Naive thymus-derived CD4-positive, alpha-beta T cell (primary cell): ENCODE data around the gene CSHL1. TPM values are rescaled to one million over a fixed set of nuclear protein-coding genes. Genes with fewer than 3 reads are reported as not detected.

ENCODE experiments used
- ATAC-seq: fragments of 150-1000 bp; cut with Tn5 transposase; 2 replicates; pipeline ENCODE4 v1.10.0; 2021; ENCODE audit warnings: mild to moderate bottlenecking, moderate library complexity
- CTCF ChIA-PET: fragments of 350-600 bp; sonication (Branson Sonifier 250); formaldehyde crosslinking; loops from one replicate; lab custom pipeline; 2021; ENCODE audit warnings: antibody characterized with exemption; lab: Charles Lee
- POLR2A ChIA-PET: fragments of 350-600 bp; sonication (Branson Sonifier 250); formaldehyde crosslinking; loops from one replicate; lab custom pipeline; 2021; ENCODE audit warnings: antibody characterized with exemption, inconsistent platforms; lab: Charles Lee
- DNase-seq, 9 donors: peaks; one replicate each; pipeline versions ENCODE4 v3.0.0 to v3.0.0-alpha.2; 2020 to 2022; ENCODE audit warnings: mixed read lengths in 1 of 9
- H3K27ac ChIP-seq: one replicate; pipeline ENCODE4 v1.7.0; 2013; ENCODE audit warnings: mild to moderate bottlenecking, low read depth, low read length, moderate library complexity
- H3K27me3 ChIP-seq, 2 donors: one replicate each; pipeline ENCODE4 v1.7.0; 2013; ENCODE audit warnings: low read length in 2 of 2, mild to moderate bottlenecking in 2 of 2, moderate library complexity in 2 of 2; ENCODE audit not compliant: control insufficient read depth in 2 of 2, insufficient read depth in 2 of 2
- H3K36me3 ChIP-seq, 3 experiments: 1 replicate in 2 of 3; 2 replicates in 1 of 3; pipeline ENCODE4 v1.7.0; 2013; ENCODE audit warnings: low read length in 3 of 3, mild to moderate bottlenecking in 3 of 3, moderate library complexity in 1 of 3; ENCODE audit not compliant: insufficient read depth in 3 of 3, control insufficient read depth in 2 of 3
- H3K4me1 ChIP-seq, 2 donors: one replicate each; pipeline ENCODE4 v1.7.0; 2013; ENCODE audit warnings: low read length in 2 of 2, mild to moderate bottlenecking in 2 of 2, moderate library complexity in 1 of 2; ENCODE audit not compliant: control insufficient read depth in 2 of 2, insufficient read depth in 2 of 2
- H3K4me3 ChIP-seq: 2 replicates; pipeline ENCODE4 v1.7.0; 2013; ENCODE audit warnings: mild to moderate bottlenecking, low read length
- H3K9me3 ChIP-seq, 3 experiments: 1 replicate in 2 of 3; 2 replicates in 1 of 3; pipeline ENCODE4 v1.7.0; 2013; ENCODE audit warnings: low read length in 3 of 3; ENCODE audit not compliant: control insufficient read depth in 2 of 3
- H3K27ac Mint-ChIP-seq, 9 donors: one replicate each; pipeline ENCODE4 v1.8.0; 2020 to 2022; ENCODE audit warnings: mixed read lengths in 9 of 9, mild to moderate bottlenecking in 8 of 9, moderate library complexity in 5 of 9, inconsistent platforms in 2 of 9
- H3K27me3 Mint-ChIP-seq, 5 donors: one replicate each; pipeline ENCODE4 v1.8.0; 2021 to 2022; ENCODE audit warnings: mixed read lengths in 5 of 5, mild to moderate bottlenecking in 1 of 5
- H3K36me3 Mint-ChIP-seq, 5 donors: one replicate each; pipeline ENCODE4 v1.8.0; 2020 to 2022; ENCODE audit warnings: mixed read lengths in 5 of 5, mild to moderate bottlenecking in 3 of 5, inconsistent platforms in 1 of 5
- H3K4me1 Mint-ChIP-seq, 7 donors: one replicate each; pipeline ENCODE4 v1.8.0; 2020 to 2022; ENCODE audit warnings: mixed read lengths in 7 of 7, mild to moderate bottlenecking in 3 of 7, inconsistent platforms in 1 of 7
- H3K4me3 Mint-ChIP-seq, 10 donors: one replicate each; pipeline ENCODE4 v1.8.0; 2020 to 2022; ENCODE audit warnings: mild to moderate bottlenecking in 10 of 10, mixed read lengths in 10 of 10, moderate library complexity in 6 of 10, inconsistent platforms in 2 of 10
- H3K9me3 Mint-ChIP-seq, 11 donors: one replicate each; pipeline ENCODE4 v1.8.0; 2020 to 2022; ENCODE audit warnings: mixed read lengths in 11 of 11, mild to moderate bottlenecking in 4 of 11, inconsistent platforms in 1 of 11, moderate library complexity in 1 of 11
- intact Hi-C, 2 donors: fragments of 100-400 bp; cut with micrococcal nuclease; formaldehyde crosslinking; loops; one replicate each; pipeline ENCODE4 v1.15.1; 2023
- polyA plus RNA-seq, 2 donors: library from polyadenylated mRNA; unstranded; fragments of 300-500 nt; fragmentation: Illumina TruSeq; gene quantifications; one replicate each; pipeline ENCODE4 v1.2.3, GENCODE V29; 2021
- total RNA-seq, 6 experiments: library from RNA in 5 of 6; stranded (reverse) in 5 of 6; gene quantifications; 1 replicate in 5 of 6; 2 replicates in 1 of 6; pipeline ENCODE4 v1.2.3 and lab custom pipeline; 2021 to 2026

The CSHL1 gene
- total RNA-seq (not detected), polyA plus RNA-seq (not detected), total RNA-seq (lab: John Stamatoyannopoulos, UW) (not detected)

DNA sequence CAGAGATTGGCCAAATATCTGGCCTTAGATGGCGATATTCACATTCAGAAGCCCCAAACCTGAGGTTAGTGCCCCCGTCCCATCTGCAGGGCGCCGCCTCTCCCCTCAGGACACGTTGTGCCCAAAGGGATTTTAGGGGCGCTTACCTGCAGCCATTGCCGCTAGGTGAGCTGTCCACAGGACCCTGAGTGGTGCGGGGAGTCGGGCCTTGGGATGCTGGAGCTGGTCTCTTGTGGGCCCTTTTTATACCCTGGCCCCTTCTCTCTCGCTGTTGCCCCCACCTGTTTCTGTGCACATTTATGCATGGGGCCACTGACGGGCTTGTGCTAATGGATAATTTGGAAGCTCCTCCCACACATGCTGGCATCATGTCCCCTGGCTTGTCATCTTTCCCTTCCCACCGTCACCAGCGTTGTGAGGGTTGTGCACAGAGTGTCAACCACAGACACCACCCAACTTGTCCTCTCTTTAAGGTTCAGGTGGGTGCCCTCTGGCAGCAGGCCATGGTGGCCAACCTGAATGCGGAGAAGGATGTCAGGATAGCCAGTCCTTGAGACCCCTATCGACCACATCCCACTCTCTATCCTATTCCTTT, at the start of gene CSHL1:
TSS of gene CSHL1 (minus strand) at position 218 of the 595 bp plus-strand sequence. CDS start at position 156, 62 bp downstream.
- Mint-ChIP-seq H3K27me3 (peaks cover 0 to 30% (median 0%) of the 10 kb centered on the region in 5 donors), H3K9me3 (no peaks in the 10 kb centered on the region), H3K4me3 (peak within 1 kb of the TSS in 1 of 10 donors; percentile 25), H3K36me3 (no peaks in the 10 kb centered on the region), H3K27ac (peak within 1 kb of the TSS in 1 of 9 donors; percentile 38), H3K4me1 (peaks cover 0 to 10% (median 0%) of the 10 kb centered on the region in 7 donors)
- Histone ChIP-seq H3K27me3 (no peaks in the 10 kb centered on the region), H3K4me3 (no peak within 1 kb of the TSS), H3K27ac (no peak within 1 kb of the TSS), H3K9me3 (no peaks in the 10 kb centered on the region), H3K4me1 (no peaks in the 10 kb centered on the region), H3K36me3 (no peaks in the 10 kb centered on the region)
- intact Hi-C loops = loop anchor here (1.0 to 5.0 kb wide), 7 partner anchors 36 to 372 kb away; no protein-coding TSS in a partner anchor
- ChIA-PET POLR2A (interaction anchor here (0.7 to 1.4 kb wide), 3 partner anchors 8 to 109 kb away, joined by 3 to 5 read pairs (median 3); partner anchors contain the start of gene ICAM2), CTCF (interaction anchor here (0.6 to 3.4 kb wide), 19 partner anchors 8 to 359 kb away, joined by 3 to 22 read pairs (median 4); partner anchors contain the start of genes CD79B and ICAM2)
- ATAC-seq (no peak), DNase-seq (no peak)

DNA sequence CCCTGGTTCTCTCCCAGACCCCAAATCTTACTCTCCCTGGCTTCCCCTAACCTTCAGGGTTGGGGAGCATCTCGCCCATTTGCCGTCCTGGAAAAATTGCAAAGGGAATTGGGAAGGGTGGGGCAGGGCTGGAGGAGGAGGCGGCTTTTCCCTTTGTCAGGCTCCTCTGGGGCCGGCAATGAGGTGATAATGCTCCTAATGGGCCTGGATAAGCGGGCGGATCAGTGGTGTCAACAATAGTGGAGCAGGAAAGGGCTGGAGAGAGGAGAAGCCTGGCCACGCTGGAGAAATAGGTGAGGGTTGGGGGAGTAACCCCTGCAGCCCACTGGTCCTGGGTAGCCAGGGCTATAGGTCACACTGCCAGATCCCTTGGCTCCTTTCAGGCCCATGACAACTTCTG, 49.4 kb upstream of the CSHL1 start:
- Histone ChIP-seq H3K4me3 (no peak overlapping the region), H3K9me3 (no peaks in the 10 kb centered on the region), H3K36me3 (no peaks in the 10 kb centered on the region), H3K27ac (no peak overlapping the region), H3K4me1 (no peaks in the 10 kb centered on the region), H3K27me3 (no peaks in the 10 kb centered on the region)
- intact Hi-C loops = no loop called here
- Mint-ChIP-seq H3K9me3 (no peaks in the 10 kb centered on the region), H3K4me3 (no peak overlapping the region), H3K36me3 (no peaks in the 10 kb centered on the region), H3K27me3 (no peaks in the 10 kb centered on the region), H3K27ac (no peak overlapping the region), H3K4me1 (peaks cover 0 to 19% (median 7%) of the 10 kb centered on the region in 7 donors)
- CTCF ChIA-PET = interaction anchor here (1.3 kb wide), 1 partner anchor 14 kb away, joined by 4 read pairs; no protein-coding TSS in a partner anchor
- DNase-seq (no peak), ATAC-seq (no peak)
- POLR2A ChIA-PET = interaction anchor here (1.2 kb wide), 1 partner anchor 14 kb away, joined by 3 read pairs; no protein-coding TSS in a partner anchor

- Histone ChIP-seq H3K4me3 (no peak overlapping the region), H3K9me3 (no peaks in the 10 kb centered on the region), H3K36me3 (no peaks in the 10 kb centered on the region), H3K27ac (no peak overlapping the region), H3K4me1 (peaks cover 1 to 2% of the 10 kb centered on the region in 2 donors), H3K27me3 (no peaks in the 10 kb centered on the region)
- Mint-ChIP-seq H3K9me3 (no peaks in the 10 kb centered on the region), H3K4me1 (peaks cover 3 to 22% (median 8%) of the 10 kb centered on the region in 7 donors), H3K27ac (peak overlapping the region in 1 of 9 donors; percentile 63), H3K4me3 (no peak overlapping the region), H3K27me3 (no peaks in the 10 kb centered on the region), H3K36me3 (no peaks in the 10 kb centered on the region)
- POLR2A ChIA-PET = interaction anchor here (1.2 kb wide), 1 partner anchor 14 kb away, joined by 3 read pairs; no protein-coding TSS in a partner anchor
- intact Hi-C loops = no loop called here
- CTCF ChIA-PET = interaction anchor here (1.3 kb wide), 1 partner anchor 14 kb away, joined by 4 read pairs; no protein-coding TSS in a partner anchor
- no peak for DNase-seq
- ATAC-seq = no peak
These were observed 48.9 kb upstream of the CSHL1 start for GRCh38 chr17:63960006-63960405.

DNA sequence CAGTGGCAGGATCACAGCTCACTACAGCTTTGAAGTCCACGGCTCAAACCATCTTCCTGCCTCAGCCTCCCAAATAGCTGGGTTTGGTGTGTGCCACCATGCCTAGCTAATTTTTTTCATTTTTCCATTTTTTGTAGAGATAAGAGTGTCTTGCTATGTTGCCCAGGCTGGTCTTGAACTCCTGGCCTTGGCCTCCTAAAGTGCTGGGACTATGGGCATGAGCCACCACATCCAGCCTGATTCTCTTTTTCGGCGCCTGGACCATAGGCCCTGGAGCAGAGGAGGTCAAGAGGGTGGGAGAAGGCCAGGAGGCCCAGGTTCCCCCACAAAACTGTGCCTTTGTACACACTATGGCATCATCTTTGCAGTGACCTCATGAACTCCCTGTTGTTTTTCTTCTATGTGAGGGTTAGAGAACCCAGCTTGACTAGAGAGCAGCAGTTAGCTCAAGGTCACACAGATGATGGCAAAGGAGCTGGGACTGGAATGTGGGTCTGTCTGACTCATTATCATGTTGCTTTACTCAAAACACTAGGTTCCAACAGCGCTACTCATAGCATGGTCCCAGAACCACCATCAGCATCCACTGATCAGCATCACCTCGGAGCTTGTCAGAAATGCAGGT, 45.4 kb upstream of the CSHL1 start:
- intact Hi-C loops = no loop called here
- H3K27ac ChIP-seq = no peak overlapping the region
- no peak for DNase-seq
- Mint-ChIP-seq H3K36me3 (no peaks in the 10 kb centered on the region), H3K27me3 (no peaks in the 10 kb centered on the region), H3K4me3 (no peak overlapping the region), H3K9me3 (no peaks in the 10 kb centered on the region), H3K27ac (peak overlapping the region in 5 of 9 donors; percentile 25 to 84 (median 53)), H3K4me1 (peaks cover 10 to 32% (median 20%) of the 10 kb centered on the region in 7 donors)
- CTCF ChIA-PET = interaction anchor here (0.9 to 2.9 kb wide), 2 partner anchors 38 to 69 kb away, joined by 3 to 10 read pairs; partner anchors contain the start of gene GH1
- no peak for ATAC-seq
- H3K4me3 ChIP-seq = no peak overlapping the region
- peaks cover 17 to 18% of the 10 kb centered on the region in 2 donors for H3K4me1 ChIP-seq
- H3K9me3 ChIP-seq = no peaks in the 10 kb centered on the region
- POLR2A ChIA-PET = no interaction called here
- H3K36me3 ChIP-seq = no peaks in the 10 kb centered on the region
- no peaks in the 10 kb centered on the region for H3K27me3 ChIP-seq

DNA sequence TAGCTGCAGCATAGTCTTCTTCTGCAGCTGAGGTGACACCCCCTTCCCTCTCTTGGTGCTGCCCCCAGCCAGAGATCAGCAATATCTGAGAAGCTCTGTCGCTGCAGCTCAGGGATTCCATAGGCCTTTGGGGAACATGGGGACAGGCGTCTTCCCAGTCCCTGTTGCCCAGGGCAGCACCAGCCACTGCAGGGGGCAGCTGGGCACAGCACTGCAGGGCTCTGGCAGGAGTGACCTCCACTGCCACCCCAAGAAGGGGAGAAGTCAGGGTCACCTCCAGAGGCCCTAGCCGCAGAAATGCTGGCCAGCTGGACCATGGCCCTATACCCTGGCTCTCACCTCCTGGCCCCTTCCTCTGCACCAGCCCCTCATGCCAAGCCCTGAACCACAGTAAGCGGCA, 44.7 kb upstream of the CSHL1 start:
- no peaks in the 10 kb centered on the region for H3K36me3 Mint-ChIP-seq
- peak overlapping the region in 6 of 9 donors; percentile 25 to 84 (median 58) for H3K27ac Mint-ChIP-seq
- H3K4me1 ChIP-seq = peaks cover 17 to 18% of the 10 kb centered on the region in 2 donors
- H3K4me3 Mint-ChIP-seq = peak overlapping the region in 1 of 10 donors; percentile 30
- no peaks in the 10 kb centered on the region for H3K9me3 ChIP-seq
- peaks cover 9 to 31% (median 20%) of the 10 kb centered on the region in 7 donors for H3K4me1 Mint-ChIP-seq
- no peak overlapping the region for H3K4me3 ChIP-seq
- intact Hi-C loops = no loop called here
- H3K27me3 Mint-ChIP-seq = no peaks in the 10 kb centered on the region
- H3K27me3 ChIP-seq = no peaks in the 10 kb centered on the region
- CTCF ChIA-PET = interaction anchor here (0.9 to 2.9 kb wide), 2 partner anchors 37 to 70 kb away, joined by 3 to 10 read pairs; partner anchors contain the start of gene GH1
- no peak for ATAC-seq
- POLR2A ChIA-PET = no interaction called here
- DNase-seq = no peak
- H3K36me3 ChIP-seq = no peaks in the 10 kb centered on the region
- H3K27ac ChIP-seq = no peak overlapping the region
- no peaks in the 10 kb centered on the region for H3K9me3 Mint-ChIP-seq

DNA sequence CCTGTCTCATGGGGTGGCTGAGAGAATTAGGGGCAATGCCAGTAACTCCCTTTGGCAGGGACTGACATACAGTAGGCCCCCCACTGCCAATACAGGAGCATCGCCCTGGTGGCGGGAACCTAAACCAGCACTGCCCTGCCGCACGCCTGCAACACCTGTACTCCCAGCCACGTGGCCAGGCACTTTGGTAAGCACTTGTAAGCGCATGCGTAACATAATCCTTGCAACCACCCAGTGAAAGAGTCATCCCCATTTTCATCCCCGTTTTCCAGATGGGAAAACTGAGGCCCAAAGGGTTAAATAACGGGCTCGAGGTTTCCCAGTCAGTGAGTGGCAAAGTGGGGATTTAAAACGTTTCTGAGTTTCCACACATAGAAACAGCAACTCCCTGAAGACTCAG, 44.2 kb upstream of the CSHL1 start:
- H3K4me1 ChIP-seq = peaks cover 17 to 18% of the 10 kb centered on the region in 2 donors
- ChIA-PET POLR2A (interaction anchor here (1.2 kb wide), 1 partner anchor 70 kb away, joined by 3 read pairs; no protein-coding TSS in a partner anchor), CTCF (interaction anchor here (0.9 to 2.9 kb wide), 2 partner anchors 9 to 70 kb away, joined by 3 to 10 read pairs; no protein-coding TSS in a partner anchor)
- no peak overlapping the region for H3K27ac ChIP-seq
- peak overlapping the region in 4 of 9 donors; percentile 69 to 84 (median 80) for H3K27ac Mint-ChIP-seq
- ATAC-seq = no peak
- H3K4me3 Mint-ChIP-seq = peak overlapping the region in 1 of 10 donors; percentile 30
- no peaks in the 10 kb centered on the region for H3K27me3 Mint-ChIP-seq
- no peak overlapping the region for H3K4me3 ChIP-seq
- H3K9me3 Mint-ChIP-seq = no peaks in the 10 kb centered on the region
- no peaks in the 10 kb centered on the region for H3K9me3 ChIP-seq
- no peaks in the 10 kb centered on the region for H3K36me3 ChIP-seq
- H3K4me1 Mint-ChIP-seq = peaks cover 9 to 31% (median 20%) of the 10 kb centered on the region in 7 donors
- no peaks in the 10 kb centered on the region for H3K36me3 Mint-ChIP-seq
- no peak for DNase-seq
- intact Hi-C loops = no loop called here
- no peaks in the 10 kb centered on the region for H3K27me3 ChIP-seq
